HG02571 (cell line): ENCODE data around the gene TMX2.
A peak's percentile ranks its signal among the peaks of the same experiment; 100 is the strongest.

Experiments used
- ATAC-seq: cut with Tn5 transposase; IDR thresholded peaks from one replicate; pipeline ENCODE4 v1.9.1; 2021; ENCODE audit warnings: mild to moderate bottlenecking, moderate library complexity; ENCODE audit not compliant: unreplicated experiment

The TMX2 gene

GRCh38 chr11:57763568-57763967, 51.2 kb downstream of the TMX2 start:
- ATAC-seq: no peak

GRCh38 chr11:57764021-57764420, 51.6 kb downstream of the TMX2 start:
- no peak for ATAC-seq

- ATAC-seq: no peak
Observed at GRCh38 chr11:57764566-57764965, 52.2 kb downstream of the TMX2 start.

GRCh38 chr11:57764972-57765371, 52.6 kb downstream of the TMX2 start:
- no peak for ATAC-seq

GRCh38 chr11:57770793-57771192, 58.4 kb downstream of the TMX2 start:
- no peak for ATAC-seq

- ATAC-seq: no peak
Observed at GRCh38 chr11:57771365-57771764, 59.0 kb downstream of the TMX2 start.

- no peak for ATAC-seq
Observed at GRCh38 chr11:57772562-57772961, 60.2 kb downstream of the TMX2 start.

GRCh38 chr11:57773026-57773598, 60.7 kb downstream of the TMX2 start:
- ATAC-seq: no peak

- ATAC-seq: no peak
Observed at GRCh38 chr11:57775491-57775890, 63.1 kb downstream of the TMX2 start.

- no peak for ATAC-seq
Observed at GRCh38 chr11:57776031-57776521, 63.7 kb downstream of the TMX2 start.

GRCh38 chr11:57776577-57777210, 64.3 kb downstream of the TMX2 start:
- no peak for ATAC-seq

- ATAC-seq: no peak
Observed at GRCh38 chr11:57777969-57778317, 65.5 kb downstream of the TMX2 start.

- ATAC-seq: no peak
Observed at GRCh38 chr11:57778318-57779037, 66.1 kb downstream of the TMX2 start.

- no peak for ATAC-seq
Observed at GRCh38 chr11:57779276-57779675, 66.9 kb downstream of the TMX2 start.

- no peak for ATAC-seq
Observed at GRCh38 chr11:57781529-57781943, 69.1 kb downstream of the TMX2 start.

GRCh38 chr11:57785072-57785471, 72.7 kb downstream of the TMX2 start:
- ATAC-seq: no peak

GRCh38 chr11:57786436-57786835, 74.0 kb downstream of the TMX2 start:
- ATAC-seq: no peak

GRCh38 chr11:57787006-57787604, 74.7 kb downstream of the TMX2 start:
- ATAC-seq: no peak

- peak; percentile 45 for ATAC-seq
Observed at GRCh38 chr11:57787920-57788702, 75.7 kb downstream of the TMX2 start.

GRCh38 chr11:57788703-57789088, 76.3 kb downstream of the TMX2 start:
- ATAC-seq: no peak
